HepG2 (cell line): ENCODE data around the gene POU6F1. TPM values are rescaled to one million over a fixed set of nuclear protein-coding genes. Genes with fewer than 3 reads are reported as not detected.

Experiments used
- GPN1 ChIP-seq: sonication (generic); formaldehyde crosslinking; IDR thresholded peaks from 2 replicates; pipeline ENCODE4 v1.5.1; 2020; ENCODE audit warnings: missing genetic modification reagents, borderline replicate concordance
- IRF2 ChIP-seq: IDR thresholded peaks from 2 replicates; pipeline ENCODE4 v1.6.1; 2018; ENCODE audit warnings: missing genetic modification reagents, missing compliant biosample characterization
- KLF16 ChIP-seq, 2 experiments: sonication (generic) in 1 of 2; formaldehyde crosslinking in 1 of 2; IDR thresholded peaks; 2 replicates each; pipeline versions ENCODE4 v1.6.1 to v1.8.0; 2016 to 2023; ENCODE audit warnings: missing genetic modification reagents in 2 of 2, missing compliant biosample characterization in 1 of 2
- MTA1 ChIP-seq: sonication (generic); formaldehyde crosslinking; IDR thresholded peaks from 2 replicates; pipeline ENCODE4 v1.4.0; 2020; ENCODE audit warnings: missing genetic modification reagents, mild to moderate bottlenecking, borderline replicate concordance
- NAIF1 ChIP-seq: sonication (generic); formaldehyde crosslinking; IDR thresholded peaks from 2 replicates; pipeline ENCODE4 v1.5.0; 2020; ENCODE audit warnings: mild to moderate bottlenecking, missing genetic modification reagents, borderline replicate concordance
- SAFB2 ChIP-seq: sonication (generic); formaldehyde crosslinking; IDR thresholded peaks from 2 replicates; pipeline ENCODE4 v1.5.1; 2020; ENCODE audit warnings: missing genetic modification reagents, low read depth, mild to moderate bottlenecking, borderline replicate concordance
- ZBTB8A ChIP-seq: sonication (generic); formaldehyde crosslinking; IDR thresholded peaks from 2 replicates; pipeline ENCODE4 v1.4.0; 2020; ENCODE audit warnings: mild to moderate bottlenecking, low read depth, missing genetic modification reagents, borderline replicate concordance
- ZFX ChIP-seq: sonication (generic); formaldehyde crosslinking; IDR thresholded peaks from 2 replicates; pipeline ENCODE4 v1.4.0; 2020; ENCODE audit warnings: mild to moderate bottlenecking, low read depth, missing genetic modification reagents, moderate library complexity
- ZNF207 ChIP-seq: fragments of 450-650 bp; IDR thresholded peaks from 2 replicates; pipeline ENCODE4 v1.6.1; 2016; ENCODE audit warnings: antibody characterized with exemption, borderline replicate concordance
- ZNF264 ChIP-seq: sonication (generic); formaldehyde crosslinking; IDR thresholded peaks from 2 replicates; pipeline ENCODE4 v1.4.0; 2020; ENCODE audit warnings: missing genetic modification reagents
- ZNF484 ChIP-seq: sonication (generic); formaldehyde crosslinking; IDR thresholded peaks from 2 replicates; pipeline ENCODE4 v1.5.1; 2020; ENCODE audit warnings: mild to moderate bottlenecking, low read depth, missing genetic modification reagents, borderline replicate concordance
- ZNF589 ChIP-seq: sonication (generic); formaldehyde crosslinking; conservative IDR thresholded peaks from 2 replicates; pipeline ENCODE4 v1.8.0; 2022; ENCODE audit warnings: mild to moderate bottlenecking, moderate library complexity, missing genetic modification reagents
- polyA plus RNA-seq, 8 experiments: library from polyadenylated mRNA; depleted of rRNA in 3 of 8; stranded (reverse) in 7 of 8; unstranded in 1 of 8; fragments of >200 nt; fragmentation: Illumina TruSeq in 4 of 8; extraction: Trizol in 4 of 8; gene quantifications; 2 replicates each; pipeline versions ENCODE4 v1.2.1 to v1.2.3, GENCODE V29; 2011 to 2016; ENCODE audit warnings: low read depth in 4 of 8, missing spikeins in 1 of 8, mixed read lengths in 1 of 8; ENCODE audit not compliant: insufficient read depth in 1 of 8
- total RNA-seq, 5 experiments: library from RNA; depleted of rRNA; stranded (reverse); fragments of >200 nt; fragmentation: Illumina TruSeq; extraction: Trizol; gene quantifications; 2 replicates each; pipeline ENCODE4 v1.2.3, GENCODE V29; 2016; ENCODE audit warnings: low read depth in 1 of 5
- TF ChIP-seq, protein P1 (sequence below), 2 experiments: sonication (generic) in 1 of 2; formaldehyde crosslinking in 1 of 2; IDR thresholded peaks; 2 replicates each; pipeline versions ENCODE4 v1.6.1 to v1.9.0; 2014 to 2022; ENCODE audit warnings: antibody characterized with exemption in 1 of 2, borderline replicate concordance in 1 of 2, inconsistent platforms in 1 of 2, low read depth in 1 of 2, missing genetic modification reagents in 1 of 2
- TF ChIP-seq, protein P2 (sequence below): IDR thresholded peaks from 2 replicates; pipeline ENCODE4 v1.6.1; 2016; ENCODE audit warnings: mild to moderate bottlenecking, missing biosample characterization, missing genetic modification reagents
- TF ChIP-seq, protein P3 (sequence below): sonication (generic); formaldehyde crosslinking; IDR thresholded peaks from 2 replicates; pipeline ENCODE4 v1.9.0; 2021; ENCODE audit warnings: missing genetic modification reagents, borderline replicate concordance
- TF ChIP-seq, protein P4 (sequence below): conservative IDR thresholded peaks from 2 replicates; pipeline ENCODE4 v1.6.1; 2018; ENCODE audit warnings: missing genetic modification reagents

Gene POU6F1
- total and polyA plus RNA-seq, 2 of the 13 experiments (the other 11 are each of a cell fraction or from before 2014, with no cell fraction given), result 0.48 to 0.51 TPM

DNA sequence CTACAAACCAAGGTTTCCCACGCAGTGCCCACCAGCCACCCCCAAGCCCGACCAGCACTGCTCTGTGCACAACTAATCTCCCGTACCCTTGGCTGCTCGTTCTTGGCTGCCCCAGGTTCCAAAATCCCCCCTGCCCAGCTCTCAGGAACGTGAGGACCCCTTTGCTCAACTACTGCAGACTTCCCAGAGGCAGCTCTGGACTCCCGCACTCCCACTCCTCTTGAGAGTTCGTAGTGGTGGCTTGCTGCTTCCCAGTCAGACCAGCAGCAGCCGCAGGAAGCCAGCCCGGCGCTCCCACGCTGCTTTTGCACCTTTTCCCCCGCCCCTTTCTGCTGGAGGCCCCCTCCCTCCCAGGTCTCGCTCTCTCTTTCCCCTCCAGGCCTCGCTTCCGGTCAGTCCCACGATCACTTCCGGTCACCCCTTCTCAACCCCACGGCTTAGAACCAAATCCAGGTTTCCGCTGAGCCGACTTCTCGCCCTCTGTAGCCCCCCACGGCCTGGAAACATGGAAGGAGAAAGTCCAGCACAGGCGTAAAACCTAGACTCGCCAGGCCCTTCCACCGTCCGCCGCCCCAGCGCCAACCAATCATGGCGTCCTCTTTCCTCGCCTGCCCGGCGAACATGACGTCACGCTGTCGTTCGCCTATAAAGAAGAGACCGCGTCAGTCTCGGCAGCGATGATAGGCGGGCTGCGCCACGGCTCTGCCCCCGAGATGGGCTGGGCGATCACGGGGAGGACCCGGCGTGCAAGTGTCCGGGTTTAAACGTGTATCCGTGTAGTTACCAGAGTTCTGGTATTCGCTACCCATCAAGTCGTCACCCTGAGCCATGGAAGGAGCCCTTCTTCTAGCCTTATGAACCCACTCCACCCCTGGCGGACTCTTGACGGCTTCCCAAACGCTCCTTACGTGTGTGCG, 45.1 kb downstream of the POU6F1 start, which contains the start of gene TFCP2 (continued):
- TF ChIP-seq ZBTB8A (CRISPR knock-in tag) (no peak), NAIF1 (CRISPR knock-in tag) (no peak), ZNF484 (CRISPR knock-in tag) (no peak), SAFB2 (CRISPR knock-in tag) (no peak; the same call in 1 of the 2 replicates), ZNF207 (no peak), MTA1 (CRISPR knock-in tag) (no peak), GPN1 (CRISPR knock-in tag) (no peak), IRF2 (CRISPR knock-in tag) (0 out of 2 replicates have a peak, but pooled peaks have one; percentile 16), ZNF264 (CRISPR knock-in tag) (no peak), KLF16 (CRISPR knock-in tag; IDR thresholded peaks at IDR 0.05) (0 out of 4 replicates have a peak, but pooled peaks of 1 of the 2 experiments have one; percentile 20), ZNF589 (CRISPR knock-in tag) (no peak; the same call in 1 of the 2 replicates), ZFX (peak; percentile 96)
- TF ChIP-seq, protein P1, sequence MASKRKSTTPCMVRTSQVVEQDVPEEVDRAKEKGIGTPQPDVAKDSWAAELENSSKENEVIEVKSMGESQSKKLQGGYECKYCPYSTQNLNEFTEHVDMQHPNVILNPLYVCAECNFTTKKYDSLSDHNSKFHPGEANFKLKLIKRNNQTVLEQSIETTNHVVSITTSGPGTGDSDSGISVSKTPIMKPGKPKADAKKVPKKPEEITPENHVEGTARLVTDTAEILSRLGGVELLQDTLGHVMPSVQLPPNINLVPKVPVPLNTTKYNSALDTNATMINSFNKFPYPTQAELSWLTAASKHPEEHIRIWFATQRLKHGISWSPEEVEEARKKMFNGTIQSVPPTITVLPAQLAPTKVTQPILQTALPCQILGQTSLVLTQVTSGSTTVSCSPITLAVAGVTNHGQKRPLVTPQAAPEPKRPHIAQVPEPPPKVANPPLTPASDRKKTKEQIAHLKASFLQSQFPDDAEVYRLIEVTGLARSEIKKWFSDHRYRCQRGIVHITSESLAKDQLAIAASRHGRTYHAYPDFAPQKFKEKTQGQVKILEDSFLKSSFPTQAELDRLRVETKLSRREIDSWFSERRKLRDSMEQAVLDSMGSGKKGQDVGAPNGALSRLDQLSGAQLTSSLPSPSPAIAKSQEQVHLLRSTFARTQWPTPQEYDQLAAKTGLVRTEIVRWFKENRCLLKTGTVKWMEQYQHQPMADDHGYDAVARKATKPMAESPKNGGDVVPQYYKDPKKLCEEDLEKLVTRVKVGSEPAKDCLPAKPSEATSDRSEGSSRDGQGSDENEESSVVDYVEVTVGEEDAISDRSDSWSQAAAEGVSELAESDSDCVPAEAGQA (IDR thresholded peaks at IDR 0.05; ENCODE audit: low read depth), result peak; percentile 98
- TF ChIP-seq, protein P1 (CRISPR knock-in tag; IDR thresholded peaks at IDR 0.05; ENCODE audit: borderline replicate concordance), result no peak
- TF ChIP-seq, protein P2, sequence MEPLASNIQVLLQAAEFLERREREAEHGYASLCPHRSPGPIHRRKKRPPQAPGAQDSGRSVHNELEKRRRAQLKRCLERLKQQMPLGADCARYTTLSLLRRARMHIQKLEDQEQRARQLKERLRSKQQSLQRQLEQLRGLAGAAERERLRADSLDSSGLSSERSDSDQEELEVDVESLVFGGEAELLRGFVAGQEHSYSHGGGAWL (CRISPR knock-in tag), result no peak
- TF ChIP-seq, protein P3, sequence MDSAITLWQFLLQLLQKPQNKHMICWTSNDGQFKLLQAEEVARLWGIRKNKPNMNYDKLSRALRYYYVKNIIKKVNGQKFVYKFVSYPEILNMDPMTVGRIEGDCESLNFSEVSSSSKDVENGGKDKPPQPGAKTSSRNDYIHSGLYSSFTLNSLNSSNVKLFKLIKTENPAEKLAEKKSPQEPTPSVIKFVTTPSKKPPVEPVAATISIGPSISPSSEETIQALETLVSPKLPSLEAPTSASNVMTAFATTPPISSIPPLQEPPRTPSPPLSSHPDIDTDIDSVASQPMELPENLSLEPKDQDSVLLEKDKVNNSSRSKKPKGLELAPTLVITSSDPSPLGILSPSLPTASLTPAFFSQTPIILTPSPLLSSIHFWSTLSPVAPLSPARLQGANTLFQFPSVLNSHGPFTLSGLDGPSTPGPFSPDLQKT (CRISPR knock-in tag), result no peak
- TF ChIP-seq, protein P4, sequence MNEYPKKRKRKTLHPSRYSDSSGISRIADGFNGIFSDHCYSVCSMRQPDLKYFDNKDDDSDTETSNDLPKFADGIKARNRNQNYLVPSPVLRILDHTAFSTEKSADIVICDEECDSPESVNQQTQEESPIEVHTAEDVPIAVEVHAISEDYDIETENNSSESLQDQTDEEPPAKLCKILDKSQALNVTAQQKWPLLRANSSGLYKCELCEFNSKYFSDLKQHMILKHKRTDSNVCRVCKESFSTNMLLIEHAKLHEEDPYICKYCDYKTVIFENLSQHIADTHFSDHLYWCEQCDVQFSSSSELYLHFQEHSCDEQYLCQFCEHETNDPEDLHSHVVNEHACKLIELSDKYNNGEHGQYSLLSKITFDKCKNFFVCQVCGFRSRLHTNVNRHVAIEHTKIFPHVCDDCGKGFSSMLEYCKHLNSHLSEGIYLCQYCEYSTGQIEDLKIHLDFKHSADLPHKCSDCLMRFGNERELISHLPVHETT, result no peak
